ENCODE data around the gene CD5L. TPM values are rescaled to one million over a fixed set of nuclear protein-coding genes. Genes with fewer than 3 reads are reported as not detected.

CD5L gene
- polyA plus RNA-seq, 3 donors = not detected

GRCh38 chr1:157833145-157833544 lies 8.5 kb downstream of the CD5L start:
- Mint-ChIP-seq H3K27me3 (ENCODE audit: low read depth in 3 of 3) (peaks cover 8 to 10% (median 8%) of the 10 kb centered on the region in 3 donors), H3K4me1 (peaks cover 5% of the 10 kb centered on the region), H3K36me3 (no peaks in the 10 kb centered on the region), H3K27ac (peak overlapping the region in 1 of 7 donors; percentile 74), H3K9me3 (no peaks in the 10 kb centered on the region), H3K4me3 (no peak overlapping the region)
- Histone ChIP-seq H3K4me3 (replicated peaks in 1 of 3; ENCODE audit: low read depth in 2 of 3, low read length in 3 of 3) (no peak overlapping the region), H3K4me2 (replicated peaks; ENCODE audit: extremely low read depth, low read length, poor library complexity, severe bottlenecking) (no peak overlapping the region), H3K27ac (ENCODE audit: low read depth in 1 of 2, low read length in 2 of 2) (no peak overlapping the region), H3K36me3 (replicated peaks in 1 of 2; ENCODE audit: control insufficient read depth in 1 of 2, insufficient read depth in 2 of 2, low read length in 2 of 2) (no peaks in the 10 kb centered on the region), H3K9me3 (replicated peaks in 1 of 2; ENCODE audit: control insufficient read depth in 1 of 2, insufficient read depth in 1 of 2, low read length in 2 of 2) (no peaks in the 10 kb centered on the region), H3K27me3 (ENCODE audit: control insufficient read depth in 2 of 2, insufficient read depth in 2 of 2, low read length in 2 of 2) (peaks cover 0 to 4% of the 10 kb centered on the region in 2 donors), H4K20me1 (ENCODE audit: insufficient read depth, low read length) (no peaks in the 10 kb centered on the region), H3K4me1 (ENCODE audit: control insufficient read depth in 1 of 2, insufficient read depth in 2 of 2, low read length in 2 of 2) (no peaks in the 10 kb centered on the region), H3K79me2 (ENCODE audit: insufficient read depth, low read length) (no peaks in the 10 kb centered on the region), H3K9ac (ENCODE audit: insufficient read depth, low read length, poor library complexity, severe bottlenecking) (no peak overlapping the region), H2AFZ (ENCODE audit: insufficient read depth, low read depth, low read length, poor library complexity, severe bottlenecking) (no peak overlapping the region)
- no peak for DNase-seq
- WGBS (ENCODE audit: insufficient coverage) = 78% methylated on average over 1 of the region's 6 CpGs
- TF ChIP-seq CTCF (IDR thresholded peaks at IDR 0.05) = no peak
- intact Hi-C loops (cut with micrococcal nuclease) = no loop called here

GRCh38 chr1:157831968-157832626 lies 9.5 kb downstream of the CD5L start:
- Mint-ChIP-seq H3K4me1 (peaks cover 5% of the 10 kb centered on the region), H3K36me3 (no peaks in the 10 kb centered on the region), H3K27me3 (ENCODE audit: low read depth in 3 of 3) (peaks cover 8 to 10% (median 9%) of the 10 kb centered on the region in 3 donors), H3K27ac (peak overlapping the region in 1 of 7 donors; percentile 27), H3K9me3 (no peaks in the 10 kb centered on the region), H3K4me3 (no peak overlapping the region)
- Histone ChIP-seq H3K36me3 (replicated peaks in 1 of 2; ENCODE audit: control insufficient read depth in 1 of 2, insufficient read depth in 2 of 2, low read length in 2 of 2) (no peaks in the 10 kb centered on the region), H3K4me3 (replicated peaks in 1 of 3; ENCODE audit: low read depth in 2 of 3, low read length in 3 of 3) (no peak overlapping the region), H3K9me3 (replicated peaks in 1 of 2; ENCODE audit: control insufficient read depth in 1 of 2, insufficient read depth in 1 of 2, low read length in 2 of 2) (no peaks in the 10 kb centered on the region), H2AFZ (ENCODE audit: insufficient read depth, low read depth, low read length, poor library complexity, severe bottlenecking) (peak overlapping the region; percentile 25), H3K27ac (ENCODE audit: low read depth in 1 of 2, low read length in 2 of 2) (no peak overlapping the region), H3K4me1 (ENCODE audit: control insufficient read depth in 1 of 2, insufficient read depth in 2 of 2, low read length in 2 of 2) (no peaks in the 10 kb centered on the region), H3K4me2 (replicated peaks; ENCODE audit: extremely low read depth, low read length, poor library complexity, severe bottlenecking) (no peak overlapping the region), H3K27me3 (ENCODE audit: control insufficient read depth in 2 of 2, insufficient read depth in 2 of 2, low read length in 2 of 2) (peaks cover 0 to 4% of the 10 kb centered on the region in 2 donors), H4K20me1 (ENCODE audit: insufficient read depth, low read length) (no peaks in the 10 kb centered on the region), H3K9ac (ENCODE audit: insufficient read depth, low read length, poor library complexity, severe bottlenecking) (no peak overlapping the region), H3K79me2 (ENCODE audit: insufficient read depth, low read length) (no peaks in the 10 kb centered on the region)
- no peak for DNase-seq
- intact Hi-C loops (cut with micrococcal nuclease) = no loop called here
- no peak for TF ChIP-seq CTCF (IDR thresholded peaks at IDR 0.05)
- no CpG with 5 or more reads among the region's 4 CpGs for WGBS (ENCODE audit: insufficient coverage)

Measured in CD14-positive monocyte (primary cell).